Nephron progenitor cell (in vitro differentiated cells): ENCODE results near the gene DEFB127.
"Not testable (repeated sequence)": the region's sequence is repeated elsewhere in the genome, so short reads cannot be mapped to it uniquely, and the experiment has no call there.

Experiments used
- DNase-seq: peaks from one replicate; pipeline ENCODE4 v3.0.0; 2021
- H3K27ac Mint-ChIP-seq: 2 replicates; pipeline ENCODE4 v1.8.0; 2021; ENCODE audit warnings: mild to moderate bottlenecking, moderate library complexity, mixed read lengths
- H3K27me3 Mint-ChIP-seq: 2 replicates; pipeline ENCODE4 v1.8.0; 2021; ENCODE audit warnings: mild to moderate bottlenecking, low read depth, mixed read lengths; ENCODE audit not compliant: poor library complexity
- H3K36me3 Mint-ChIP-seq: 2 replicates; pipeline ENCODE4 v1.8.0; 2021; ENCODE audit warnings: low read depth, mixed read lengths
- H3K4me1 Mint-ChIP-seq: 2 replicates; pipeline ENCODE4 v1.8.0; 2021; ENCODE audit warnings: mixed read lengths
- H3K4me3 Mint-ChIP-seq: 2 replicates; pipeline ENCODE4 v1.8.0; 2021; ENCODE audit warnings: mild to moderate bottlenecking, moderate library complexity, mixed read lengths
- H3K9me3 Mint-ChIP-seq: 2 replicates; pipeline ENCODE4 v1.8.0; 2021; ENCODE audit warnings: mild to moderate bottlenecking, moderate library complexity, mixed read lengths
- TF ChIP-seq, protein P1 (sequence below): fragments of 200-600 bp; sonication (generic); IDR thresholded peaks from 2 replicates; pipeline ENCODE4 v1.5.0; 2021; ENCODE audit warnings: antibody characterized with exemption

The DEFB127 gene, protein sequence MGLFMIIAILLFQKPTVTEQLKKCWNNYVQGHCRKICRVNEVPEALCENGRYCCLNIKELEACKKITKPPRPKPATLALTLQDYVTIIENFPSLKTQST

DNA sequence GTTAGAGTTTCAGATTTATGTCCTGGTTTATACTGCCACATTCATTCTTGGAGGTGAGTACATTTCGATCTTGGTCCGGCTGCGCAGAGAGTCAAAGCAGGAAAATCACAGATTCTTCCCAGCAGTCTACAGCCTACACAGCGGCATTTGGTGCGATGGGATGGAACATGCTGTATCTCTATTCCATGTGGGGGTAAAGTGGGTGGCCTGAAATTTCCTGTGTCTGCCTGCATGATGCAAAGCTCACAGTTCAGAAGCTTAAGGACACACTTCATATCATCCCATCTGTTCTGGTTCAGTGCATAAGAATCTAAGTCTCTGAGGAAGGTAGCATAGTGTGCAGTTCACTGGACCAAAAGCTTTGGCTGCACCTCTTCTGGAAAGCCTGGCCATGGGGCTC lies at the start of gene DEFB127:
DEFB127 (plus strand) TSS at position 301 of the 400 bp plus-strand sequence; CDS start at position 392, 91 bp downstream.
- DNase-seq: no peak
- Mint-ChIP-seq H3K4me1 (no peaks in the 10 kb centered on the region), H3K27ac (no peak within 1 kb of the TSS), H3K9me3 (peaks cover 3% of the 10 kb centered on the region), H3K4me3 (no peak within 1 kb of the TSS), H3K27me3 (peaks cover 61% of the 10 kb centered on the region), H3K36me3 (no peaks in the 10 kb centered on the region)
- TF ChIP-seq, protein P1, sequence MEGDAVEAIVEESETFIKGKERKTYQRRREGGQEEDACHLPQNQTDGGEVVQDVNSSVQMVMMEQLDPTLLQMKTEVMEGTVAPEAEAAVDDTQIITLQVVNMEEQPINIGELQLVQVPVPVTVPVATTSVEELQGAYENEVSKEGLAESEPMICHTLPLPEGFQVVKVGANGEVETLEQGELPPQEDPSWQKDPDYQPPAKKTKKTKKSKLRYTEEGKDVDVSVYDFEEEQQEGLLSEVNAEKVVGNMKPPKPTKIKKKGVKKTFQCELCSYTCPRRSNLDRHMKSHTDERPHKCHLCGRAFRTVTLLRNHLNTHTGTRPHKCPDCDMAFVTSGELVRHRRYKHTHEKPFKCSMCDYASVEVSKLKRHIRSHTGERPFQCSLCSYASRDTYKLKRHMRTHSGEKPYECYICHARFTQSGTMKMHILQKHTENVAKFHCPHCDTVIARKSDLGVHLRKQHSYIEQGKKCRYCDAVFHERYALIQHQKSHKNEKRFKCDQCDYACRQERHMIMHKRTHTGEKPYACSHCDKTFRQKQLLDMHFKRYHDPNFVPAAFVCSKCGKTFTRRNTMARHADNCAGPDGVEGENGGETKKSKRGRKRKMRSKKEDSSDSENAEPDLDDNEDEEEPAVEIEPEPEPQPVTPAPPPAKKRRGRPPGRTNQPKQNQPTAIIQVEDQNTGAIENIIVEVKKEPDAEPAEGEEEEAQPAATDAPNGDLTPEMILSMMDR: no peak

DNA sequence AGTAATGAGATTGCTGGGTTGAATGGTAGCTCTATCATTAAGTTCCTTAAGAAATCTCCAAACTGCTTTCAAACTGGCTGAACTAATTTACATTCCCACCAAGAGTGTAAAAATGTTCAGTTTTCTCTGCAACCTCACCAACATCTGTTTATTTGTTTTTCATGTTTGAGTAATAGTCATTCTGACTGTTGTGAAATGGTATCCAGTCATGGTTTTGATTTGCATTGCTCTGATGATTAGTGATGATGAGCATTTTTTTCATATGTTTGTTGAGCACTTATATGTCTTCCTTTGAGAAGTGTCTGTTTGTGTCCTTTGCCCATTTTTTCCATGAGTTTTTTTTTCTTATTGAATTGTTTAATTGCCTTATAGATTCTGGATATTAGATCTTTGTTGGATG lies 44.9 kb upstream of the DEFB127 start:
- Mint-ChIP-seq H3K36me3 (no peaks in the 10 kb centered on the region), H3K9me3 (peaks cover 20% of the 10 kb centered on the region), H3K27me3 (peaks cover 72% of the 10 kb centered on the region), H3K27ac (no peak overlapping the region), H3K4me1 (no peaks in the 10 kb centered on the region), H3K4me3 (no peak overlapping the region)
- DNase-seq: no peak
- TF ChIP-seq, protein P1: no peak

DNA sequence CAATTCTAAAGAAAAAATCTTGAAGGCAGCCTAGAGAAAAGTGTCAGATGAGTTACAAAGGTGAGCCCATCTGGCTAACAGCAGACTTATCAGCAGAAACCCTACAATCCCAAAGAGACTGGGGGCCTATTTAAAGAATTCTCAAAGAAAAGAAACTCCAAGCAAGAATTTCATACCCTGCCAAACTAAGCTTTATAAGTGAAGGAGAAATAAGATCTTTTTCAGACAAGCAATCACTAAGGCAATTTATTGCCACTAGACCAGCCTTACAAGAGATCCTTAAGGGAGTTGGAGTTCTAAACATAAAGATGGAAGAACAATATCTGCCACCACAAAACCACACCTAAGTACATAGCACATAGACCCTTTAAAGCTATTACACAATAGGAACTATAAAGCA lies 39.7 kb upstream of the DEFB127 start:
- Mint-ChIP-seq H3K4me1 (no peaks in the 10 kb centered on the region), H3K36me3 (no peaks in the 10 kb centered on the region), H3K27ac (no peak overlapping the region), H3K4me3 (no peak overlapping the region), H3K9me3 (peaks cover 29% of the 10 kb centered on the region), H3K27me3 (peaks cover 55% of the 10 kb centered on the region)
- DNase-seq: no peak
- TF ChIP-seq, protein P1: no peak

DNA sequence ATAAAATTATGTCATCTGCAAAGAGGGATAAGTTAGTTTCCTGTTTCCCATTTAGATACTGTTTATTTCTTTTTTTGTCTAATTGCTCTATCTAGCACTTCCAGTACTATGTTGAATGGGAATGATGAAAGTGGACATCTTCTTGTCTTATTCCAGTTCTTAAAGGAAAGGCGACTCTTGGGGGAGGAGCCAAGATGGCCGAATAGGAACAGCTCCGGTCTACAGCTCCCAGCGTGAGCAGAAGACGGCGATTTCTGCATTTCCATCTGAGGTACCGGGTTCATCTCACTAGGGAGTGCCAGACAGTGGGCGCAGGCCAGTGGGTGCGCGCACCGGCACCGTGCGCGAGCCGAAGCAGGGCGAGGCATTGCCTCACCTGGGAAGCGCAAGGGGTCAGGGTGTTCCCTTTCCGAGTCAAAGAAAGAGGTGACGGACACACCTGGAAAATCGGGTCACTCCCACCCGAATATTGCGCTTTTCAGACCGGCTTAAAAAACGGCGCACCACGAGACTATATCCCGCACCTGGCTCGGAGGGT lies 27.4 kb upstream of the DEFB127 start:
- not testable (repeated sequence) for H3K4me3 Mint-ChIP-seq, H3K4me1 Mint-ChIP-seq, H3K27ac Mint-ChIP-seq

DNA sequence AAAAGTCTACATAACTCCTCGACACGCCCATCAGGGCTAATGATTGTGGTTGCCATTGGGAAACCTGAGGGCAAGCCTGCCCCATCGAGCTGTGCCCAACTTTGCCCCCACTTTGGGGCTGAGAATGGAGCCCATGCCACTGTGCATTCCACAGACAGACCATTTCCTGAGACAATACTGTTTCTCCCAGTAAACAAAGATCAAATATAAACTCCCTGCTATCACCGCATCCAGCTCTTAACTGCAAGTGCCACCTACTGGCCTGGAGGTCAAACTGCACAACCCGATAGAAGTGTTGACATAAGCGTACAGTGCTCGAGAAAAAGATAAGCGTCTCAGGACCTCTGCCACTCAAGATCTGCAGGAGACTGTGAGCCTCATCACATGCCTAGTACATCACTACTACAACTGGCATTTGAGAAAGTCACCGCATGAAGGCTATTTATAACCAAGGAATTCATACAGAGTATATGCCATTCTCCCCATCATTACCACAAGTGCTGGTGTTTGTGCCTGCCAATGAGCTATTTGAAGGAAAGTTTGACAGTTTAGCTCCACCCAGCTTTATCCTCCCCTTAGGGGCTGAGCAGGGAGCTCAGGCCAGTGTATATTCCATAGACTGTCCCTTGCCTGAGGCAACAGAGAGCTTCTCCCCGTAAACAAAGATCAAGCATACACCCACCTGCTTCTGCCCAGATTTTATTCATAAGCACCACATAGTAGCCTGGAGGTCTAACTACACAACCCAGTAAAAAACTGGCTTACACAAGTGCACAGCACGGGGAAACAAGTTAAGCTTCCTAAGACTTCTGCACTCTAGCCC lies 19.4 kb upstream of the DEFB127 start:
- Mint-ChIP-seq H3K27me3 (peaks cover 32% of the 10 kb centered on the region), H3K4me1 (no peaks in the 10 kb centered on the region), H3K36me3 (no peaks in the 10 kb centered on the region), H3K4me3 (no peak overlapping the region), H3K9me3 (peaks cover 23% of the 10 kb centered on the region), H3K27ac (no peak overlapping the region)
- TF ChIP-seq, protein P1: no peak
- no peak for DNase-seq

More for the DNA sequence above, 27.4 kb upstream of the DEFB127 start:
- H3K36me3 Mint-ChIP-seq, DNase-seq, H3K9me3 Mint-ChIP-seq: not testable (repeated sequence)
- H3K27me3 Mint-ChIP-seq: peaks cover 27% of the 10 kb centered on the region

DNA sequence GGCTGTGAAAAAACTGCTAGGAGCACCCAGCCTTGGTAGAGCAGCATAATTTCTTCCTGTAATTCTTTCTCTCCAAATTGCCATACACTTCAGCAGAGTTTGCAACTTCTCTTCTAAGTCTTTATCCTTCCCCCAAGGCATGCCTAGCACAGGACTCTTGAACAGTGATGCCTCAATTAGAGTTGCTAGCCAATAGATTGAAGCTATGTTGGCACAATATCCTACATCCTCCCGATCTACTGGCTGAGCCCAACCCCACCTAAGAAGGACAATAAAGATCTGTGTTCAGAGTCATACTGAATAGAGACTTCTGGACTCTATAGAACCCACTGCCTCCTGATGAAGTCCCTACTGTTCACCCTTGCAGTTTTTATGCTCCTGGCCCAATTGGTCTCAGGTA lies 15.0 kb upstream of the DEFB127 start, which contains the start of gene DEFB126:
DEFB126 (plus strand) TSS at position 301 of the 400 bp plus-strand sequence; CDS start at position 340, 39 bp downstream.
- Mint-ChIP-seq H3K27me3 (peaks cover 74% of the 10 kb centered on the region), H3K27ac (no peak within 1 kb of the TSS), H3K4me1 (no peaks in the 10 kb centered on the region), H3K9me3 (peaks cover 11% of the 10 kb centered on the region), H3K36me3 (no peaks in the 10 kb centered on the region), H3K4me3 (no peak within 1 kb of the TSS)
- TF ChIP-seq, protein P1: no peak
- DNase-seq: no peak
